ENCODE results near the gene CRTC1.

Gene CRTC1

GRCh38 chr19:18804643-18805042 lies 121.2 kb downstream of the CRTC1 start:
- no peak for ATAC-seq
- TF ChIP-seq RARB (CRISPR knock-in tag; IDR thresholded peaks at IDR 0.05) (no peak), PATZ1 (CRISPR knock-in tag; IDR thresholded peaks at IDR 0.05; ENCODE audit: borderline replicate concordance) (no peak), SNAI2 (CRISPR knock-in tag; IDR thresholded peaks at IDR 0.05) (no peak), ISL1 (CRISPR knock-in tag; IDR thresholded peaks at IDR 0.05) (no peak), PPARA (CRISPR knock-in tag; IDR thresholded peaks at IDR 0.05; ENCODE audit: borderline replicate concordance) (no peak), ZNF8 (CRISPR knock-in tag; IDR thresholded peaks at IDR 0.05) (no peak), CSDC2 (CRISPR knock-in tag; IDR thresholded peaks at IDR 0.05) (no peak), BACH2 (CRISPR knock-in tag; IDR thresholded peaks at IDR 0.05; ENCODE audit: borderline replicate concordance) (no peak), ESRRG (CRISPR knock-in tag; IDR thresholded peaks at IDR 0.05) (no peak), CSRNP3 (CRISPR knock-in tag; IDR thresholded peaks at IDR 0.05) (no peak), ARNTL (CRISPR knock-in tag; IDR thresholded peaks at IDR 0.05; ENCODE audit: borderline replicate concordance, low read depth) (no peak), ZNF565 (CRISPR knock-in tag; conservative IDR thresholded peaks at IDR 0.05; ENCODE audit: low read depth) (no peak), TCF4 (CRISPR knock-in tag; IDR thresholded peaks at IDR 0.05; ENCODE audit: borderline replicate concordance) (no peak)
- TF ChIP-seq, protein P1, sequence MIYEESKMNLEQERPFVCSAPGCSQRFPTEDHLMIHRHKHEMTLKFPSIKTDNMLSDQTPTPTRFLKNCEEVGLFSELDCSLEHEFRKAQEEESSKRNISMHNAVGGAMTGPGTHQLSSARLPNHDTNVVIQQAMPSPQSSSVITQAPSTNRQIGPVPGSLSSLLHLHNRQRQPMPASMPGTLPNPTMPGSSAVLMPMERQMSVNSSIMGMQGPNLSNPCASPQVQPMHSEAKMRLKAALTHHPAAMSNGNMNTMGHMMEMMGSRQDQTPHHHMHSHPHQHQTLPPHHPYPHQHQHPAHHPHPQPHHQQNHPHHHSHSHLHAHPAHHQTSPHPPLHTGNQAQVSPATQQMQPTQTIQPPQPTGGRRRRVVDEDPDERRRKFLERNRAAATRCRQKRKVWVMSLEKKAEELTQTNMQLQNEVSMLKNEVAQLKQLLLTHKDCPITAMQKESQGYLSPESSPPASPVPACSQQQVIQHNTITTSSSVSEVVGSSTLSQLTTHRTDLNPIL (CRISPR knock-in tag; IDR thresholded peaks at IDR 0.05; ENCODE audit: low read depth) = no peak
- TF ChIP-seq, protein P2, sequence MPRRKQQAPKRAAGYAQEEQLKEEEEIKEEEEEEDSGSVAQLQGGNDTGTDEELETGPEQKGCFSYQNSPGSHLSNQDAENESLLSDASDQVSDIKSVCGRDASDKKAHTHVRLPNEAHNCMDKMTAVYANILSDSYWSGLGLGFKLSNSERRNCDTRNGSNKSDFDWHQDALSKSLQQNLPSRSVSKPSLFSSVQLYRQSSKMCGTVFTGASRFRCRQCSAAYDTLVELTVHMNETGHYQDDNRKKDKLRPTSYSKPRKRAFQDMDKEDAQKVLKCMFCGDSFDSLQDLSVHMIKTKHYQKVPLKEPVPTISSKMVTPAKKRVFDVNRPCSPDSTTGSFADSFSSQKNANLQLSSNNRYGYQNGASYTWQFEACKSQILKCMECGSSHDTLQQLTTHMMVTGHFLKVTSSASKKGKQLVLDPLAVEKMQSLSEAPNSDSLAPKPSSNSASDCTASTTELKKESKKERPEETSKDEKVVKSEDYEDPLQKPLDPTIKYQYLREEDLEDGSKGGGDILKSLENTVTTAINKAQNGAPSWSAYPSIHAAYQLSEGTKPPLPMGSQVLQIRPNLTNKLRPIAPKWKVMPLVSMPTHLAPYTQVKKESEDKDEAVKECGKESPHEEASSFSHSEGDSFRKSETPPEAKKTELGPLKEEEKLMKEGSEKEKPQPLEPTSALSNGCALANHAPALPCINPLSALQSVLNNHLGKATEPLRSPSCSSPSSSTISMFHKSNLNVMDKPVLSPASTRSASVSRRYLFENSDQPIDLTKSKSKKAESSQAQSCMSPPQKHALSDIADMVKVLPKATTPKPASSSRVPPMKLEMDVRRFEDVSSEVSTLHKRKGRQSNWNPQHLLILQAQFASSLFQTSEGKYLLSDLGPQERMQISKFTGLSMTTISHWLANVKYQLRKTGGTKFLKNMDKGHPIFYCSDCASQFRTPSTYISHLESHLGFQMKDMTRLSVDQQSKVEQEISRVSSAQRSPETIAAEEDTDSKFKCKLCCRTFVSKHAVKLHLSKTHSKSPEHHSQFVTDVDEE (CRISPR knock-in tag; IDR thresholded peaks at IDR 0.05) = no peak

- no peak for TF ChIP-seq OSR1 (CRISPR knock-in tag; IDR thresholded peaks at IDR 0.05)
- TF ChIP-seq GLIS3 (CRISPR knock-in tag; IDR thresholded peaks at IDR 0.05) = no peak
- no peak for TF ChIP-seq ZC3H10 (CRISPR knock-in tag; IDR thresholded peaks at IDR 0.05)
- no peak for TF ChIP-seq ESRRG (CRISPR knock-in tag; IDR thresholded peaks at IDR 0.05)
- no peak for TF ChIP-seq PATZ1 (CRISPR knock-in tag; IDR thresholded peaks at IDR 0.05; ENCODE audit: borderline replicate concordance)
- TF ChIP-seq POU6F1 (CRISPR knock-in tag; IDR thresholded peaks at IDR 0.05; ENCODE audit: borderline replicate concordance, low read depth) = no peak
- TF ChIP-seq BACH2 (CRISPR knock-in tag; IDR thresholded peaks at IDR 0.05; ENCODE audit: borderline replicate concordance) = no peak
- no peak for TF ChIP-seq PPARA (CRISPR knock-in tag; IDR thresholded peaks at IDR 0.05; ENCODE audit: borderline replicate concordance)
These were observed 124.4 kb downstream of the CRTC1 start for GRCh38 chr19:18807861-18808331.

More at GRCh38 chr19:18807861-18808331, 124.4 kb downstream of the CRTC1 start:
- ATAC-seq = no peak

All from SK-N-SH treated with all-trans-retinoic acid at 6 μM for 48 hours (cell line).